ENCODE data around the gene RHOT2. TPM values are rescaled to one million over a fixed set of nuclear protein-coding genes. Genes with fewer than 3 reads are reported as not detected.

RHOT2 gene
- total RNA-seq, 2 experiments from 2014 or later: 202 to 209 TPM

- CTCF ChIA-PET: no interaction called here
- TF ChIP-seq, protein P1, sequence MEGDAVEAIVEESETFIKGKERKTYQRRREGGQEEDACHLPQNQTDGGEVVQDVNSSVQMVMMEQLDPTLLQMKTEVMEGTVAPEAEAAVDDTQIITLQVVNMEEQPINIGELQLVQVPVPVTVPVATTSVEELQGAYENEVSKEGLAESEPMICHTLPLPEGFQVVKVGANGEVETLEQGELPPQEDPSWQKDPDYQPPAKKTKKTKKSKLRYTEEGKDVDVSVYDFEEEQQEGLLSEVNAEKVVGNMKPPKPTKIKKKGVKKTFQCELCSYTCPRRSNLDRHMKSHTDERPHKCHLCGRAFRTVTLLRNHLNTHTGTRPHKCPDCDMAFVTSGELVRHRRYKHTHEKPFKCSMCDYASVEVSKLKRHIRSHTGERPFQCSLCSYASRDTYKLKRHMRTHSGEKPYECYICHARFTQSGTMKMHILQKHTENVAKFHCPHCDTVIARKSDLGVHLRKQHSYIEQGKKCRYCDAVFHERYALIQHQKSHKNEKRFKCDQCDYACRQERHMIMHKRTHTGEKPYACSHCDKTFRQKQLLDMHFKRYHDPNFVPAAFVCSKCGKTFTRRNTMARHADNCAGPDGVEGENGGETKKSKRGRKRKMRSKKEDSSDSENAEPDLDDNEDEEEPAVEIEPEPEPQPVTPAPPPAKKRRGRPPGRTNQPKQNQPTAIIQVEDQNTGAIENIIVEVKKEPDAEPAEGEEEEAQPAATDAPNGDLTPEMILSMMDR (IDR thresholded peaks at IDR 0.05): no peak
- Mint-ChIP-seq H3K4me1 (ENCODE audit: low read depth) (peaks cover 6% of the 10 kb centered on the region), H3K27ac (no peak overlapping the region), H3K4me3 (peak overlapping the region; percentile 67), H3K27me3 (no peaks in the 10 kb centered on the region), H3K9me3 (no peaks in the 10 kb centered on the region), H3K36me3 (ENCODE audit: low read depth) (peaks cover 12% of the 10 kb centered on the region)
- Histone ChIP-seq H3K9me3 (ENCODE audit: control insufficient read depth in 1 of 2, insufficient read depth in 1 of 2, low read length in 2 of 2) (no peaks in the 10 kb centered on the region), H3K27me3 (ENCODE audit: control insufficient read depth in 1 of 2, insufficient read depth in 2 of 2, low read length in 2 of 2) (no peaks in the 10 kb centered on the region), H3K4me1 (ENCODE audit: insufficient read depth, low read length) (peaks cover 30% of the 10 kb centered on the region), H3K36me3 (ENCODE audit: insufficient read depth, low read length) (peaks cover 35% of the 10 kb centered on the region), H3K27ac (ENCODE audit: low read depth in 1 of 2, low read length in 2 of 2) (no peak overlapping the region), H3K4me3 (ENCODE audit: low read length) (no peak overlapping the region)
- DNase-seq (no peak), ATAC-seq (ENCODE audit: poor library complexity) (no peak)
- intact Hi-C loops (cut with DNase I, micrococcal nuclease): no loop called here
- POLR2A ChIA-PET: interaction anchor here (1.3 kb wide), 1 partner anchor 11 kb away, joined by 6 read pairs; the partner anchor contains the start of gene STUB1
Observed at GRCh38 chr16:669666-670065, 1.7 kb downstream of the RHOT2 start.

- peaks cover 35% of the 10 kb centered on the region for H3K36me3 ChIP-seq (ENCODE audit: insufficient read depth, low read length)
- ChIA-PET POLR2A (interaction anchor here (0.8 to 1.3 kb wide), 2 partner anchors 9 to 10 kb away, joined by 3 to 6 read pairs; partner anchors contain the start of gene STUB1), CTCF (no interaction called here)
- no peak overlapping the region for H3K27ac ChIP-seq (ENCODE audit: low read depth in 1 of 2, low read length in 2 of 2)
- Mint-ChIP-seq H3K36me3 (ENCODE audit: low read depth) (peaks cover 15% of the 10 kb centered on the region), H3K4me1 (ENCODE audit: low read depth) (peaks cover 11% of the 10 kb centered on the region), H3K4me3 (peak overlapping the region; percentile 67), H3K27me3 (no peaks in the 10 kb centered on the region), H3K9me3 (no peaks in the 10 kb centered on the region), H3K27ac (no peak overlapping the region)
- peaks cover 3 to 7% of the 10 kb centered on the region in 2 experiments for H3K27me3 ChIP-seq (ENCODE audit: control insufficient read depth in 1 of 2, insufficient read depth in 2 of 2, low read length in 2 of 2)
- intact Hi-C loops (cut with DNase I, micrococcal nuclease): no loop called here
- DNase-seq: no peak
- TF ChIP-seq, protein P1 (IDR thresholded peaks at IDR 0.05): no peak
- H3K4me1 ChIP-seq (ENCODE audit: insufficient read depth, low read length): peaks cover 38% of the 10 kb centered on the region
- no peak for ATAC-seq (ENCODE audit: poor library complexity)
- no peaks in the 10 kb centered on the region for H3K9me3 ChIP-seq (ENCODE audit: control insufficient read depth in 1 of 2, insufficient read depth in 1 of 2, low read length in 2 of 2)
- no peak overlapping the region for H3K4me3 ChIP-seq (ENCODE audit: low read length)
Observed at GRCh38 chr16:670485-671352, 2.8 kb downstream of the RHOT2 start.

GRCh38 chr16:671353-672131 is 3.6 kb downstream of the RHOT2 start:
- H3K36me3 ChIP-seq (ENCODE audit: insufficient read depth, low read length): peaks cover 35% of the 10 kb centered on the region
- no peaks in the 10 kb centered on the region for H3K9me3 Mint-ChIP-seq
- H3K9me3 ChIP-seq (ENCODE audit: control insufficient read depth in 1 of 2, insufficient read depth in 1 of 2, low read length in 2 of 2): no peaks in the 10 kb centered on the region
- no peak overlapping the region for H3K27ac ChIP-seq (ENCODE audit: low read depth in 1 of 2, low read length in 2 of 2)
- no peak for ATAC-seq (ENCODE audit: poor library complexity)
- no peak overlapping the region for H3K27ac Mint-ChIP-seq
- H3K27me3 Mint-ChIP-seq: no peaks in the 10 kb centered on the region
- H3K36me3 Mint-ChIP-seq (ENCODE audit: low read depth): peaks cover 15% of the 10 kb centered on the region
- intact Hi-C loops (cut with DNase I, micrococcal nuclease): no loop called here
- H3K27me3 ChIP-seq (ENCODE audit: control insufficient read depth in 1 of 2, insufficient read depth in 2 of 2, low read length in 2 of 2): peaks cover 5 to 7% of the 10 kb centered on the region in 2 experiments
- no peak overlapping the region for H3K4me3 ChIP-seq (ENCODE audit: low read length)
- no peak overlapping the region for H3K4me3 Mint-ChIP-seq
- ChIA-PET CTCF (no interaction called here), POLR2A (interaction anchor here (0.7 kb wide), 1 partner anchor 144 kb away, joined by 3 read pairs; the partner anchor contains the start of gene CAPN15)
- H3K4me1 Mint-ChIP-seq (ENCODE audit: low read depth): peaks cover 11% of the 10 kb centered on the region
- DNase-seq: no peak
- peaks cover 43% of the 10 kb centered on the region for H3K4me1 ChIP-seq (ENCODE audit: insufficient read depth, low read length)
- TF ChIP-seq, protein P1 (IDR thresholded peaks at IDR 0.05): no peak
